ENCODE results near the gene RACK1.
"Not testable (repeated sequence)": the region's sequence is repeated elsewhere in the genome, so short reads cannot be mapped to it uniquely, and the experiment has no call there.

The RACK1 gene

GRCh38 chr5:181232593-181232992 is 11.1 kb downstream of the RACK1 start:
- DNase-seq: no peak

- no peak for DNase-seq
Observed at GRCh38 chr5:181231432-181231831, 12.3 kb downstream of the RACK1 start.

- DNase-seq: no peak
Observed at GRCh38 chr5:181230551-181230950, 13.2 kb downstream of the RACK1 start.

GRCh38 chr5:181229996-181230395 is 13.7 kb downstream of the RACK1 start:
- no peak for DNase-seq

GRCh38 chr5:181224390-181225229 is 19.1 kb downstream of the RACK1 start:
- peak; percentile 52 for DNase-seq

GRCh38 chr5:181223729-181224389 is 19.8 kb downstream of the RACK1 start:
- peak; percentile 59 for DNase-seq

- DNase-seq: peak; percentile 99
Observed at GRCh38 chr5:181223058-181223728, 20.5 kb downstream of the RACK1 start, which contains the start of gene TRIM41. TRIM41 (plus strand) TSS chr5:181223281; CDS start chr5:181224000, 719 bp downstream.

GRCh38 chr5:181222630-181223057 is 21.1 kb downstream of the RACK1 start:
- DNase-seq: no peak

GRCh38 chr5:181221792-181222629 is 21.7 kb downstream of the RACK1 start:
- DNase-seq: peak; percentile 98

GRCh38 chr5:181221105-181221791 is 22.5 kb downstream of the RACK1 start:
- DNase-seq: no peak

- no peak for DNase-seq
Observed at GRCh38 chr5:181220178-181220515, 23.6 kb downstream of the RACK1 start.

- no peak for DNase-seq
Observed at GRCh38 chr5:181219262-181220177, 24.2 kb downstream of the RACK1 start.

GRCh38 chr5:181218795-181219124 is 24.9 kb downstream of the RACK1 start:
- no peak for DNase-seq

- DNase-seq: no peak
Observed at GRCh38 chr5:181217803-181218062, 26.0 kb downstream of the RACK1 start.

GRCh38 chr5:181217111-181217802 is 26.4 kb downstream of the RACK1 start:
- DNase-seq: peak; percentile 82

GRCh38 chr5:181215997-181216989 is 27.4 kb downstream of the RACK1 start:
- peak; percentile 62 for DNase-seq

- DNase-seq: not testable (repeated sequence)
Observed at GRCh38 chr5:181214249-181214648, 29.5 kb downstream of the RACK1 start.

GRCh38 chr5:181212934-181213333 is 30.8 kb downstream of the RACK1 start:
- no peak for DNase-seq

- DNase-seq: no peak
Observed at GRCh38 chr5:181212080-181212479, 31.6 kb downstream of the RACK1 start.

Data from activated CD4-positive, alpha-beta T cell treated with anti-CD3 and anti-CD28 coated beads, Interleukin-2, Interleukin-6, amounts not matched to agents 100 ng/mL and 50 ng/mL, durations not matched to agents 16 hours and 8 hours (primary cell).